Activated naive CD4-positive, alpha-beta T cell (primary cell): Measurements from ENCODE around the gene NPR2.

Experiments
- DNase-seq, 4 experiments: peaks; one replicate each; lab custom pipeline; 2025; lab: John Stamatoyannopoulos, UW

The NPR2 gene

GRCh38 chr9:35858458-35858857 is 67.1 kb downstream of the NPR2 start:
- DNase-seq: no peak
